ENCODE measurements around the gene DIAPH3.

The DIAPH3 gene

GRCh38 chr13:59672445-59672844 is 491.3 kb downstream of the DIAPH3 start:
- no peak for DNase-seq (ENCODE audit: low spot score)

- no peak for DNase-seq (ENCODE audit: low spot score)
Measured at GRCh38 chr13:59671881-59672280, 491.8 kb downstream of the DIAPH3 start.

- no peak for DNase-seq (ENCODE audit: low spot score)
Measured at GRCh38 chr13:59666504-59666903, 497.2 kb downstream of the DIAPH3 start.

- DNase-seq (ENCODE audit: low spot score): no peak
Measured at GRCh38 chr13:59665732-59666131, 498.0 kb downstream of the DIAPH3 start.

- DNase-seq (ENCODE audit: low spot score): no peak
Measured at GRCh38 chr13:59665184-59665583, 498.5 kb downstream of the DIAPH3 start.

- no peak for DNase-seq (ENCODE audit: low spot score)
Measured at GRCh38 chr13:59664586-59664985, 499.1 kb downstream of the DIAPH3 start.

GRCh38 chr13:59663707-59664106 is 500.0 kb downstream of the DIAPH3 start:
- DNase-seq (ENCODE audit: low spot score): no peak

GRCh38 chr13:59660582-59660981 is 503.1 kb downstream of the DIAPH3 start:
- DNase-seq (ENCODE audit: low spot score): no peak

- DNase-seq (ENCODE audit: low spot score): no peak
Measured at GRCh38 chr13:59659981-59660380, 503.7 kb downstream of the DIAPH3 start.

GRCh38 chr13:59658738-59659330 is 504.9 kb downstream of the DIAPH3 start:
- DNase-seq (ENCODE audit: low spot score): no peak

GRCh38 chr13:59658027-59658737 is 505.5 kb downstream of the DIAPH3 start:
- DNase-seq (ENCODE audit: low spot score): no peak

GRCh38 chr13:59653916-59654315 is 509.8 kb downstream of the DIAPH3 start:
- no peak for DNase-seq (ENCODE audit: low spot score)

- no peak for DNase-seq (ENCODE audit: low spot score)
Measured at GRCh38 chr13:59651479-59651878, 512.2 kb downstream of the DIAPH3 start.

GRCh38 chr13:59643906-59644626 is 519.7 kb downstream of the DIAPH3 start:
- no peak for DNase-seq (ENCODE audit: low spot score)

- no peak for DNase-seq (ENCODE audit: low spot score)
Measured at GRCh38 chr13:59643364-59643841, 520.3 kb downstream of the DIAPH3 start.

GRCh38 chr13:59641817-59642216 is 521.9 kb downstream of the DIAPH3 start:
- DNase-seq (ENCODE audit: low spot score): no peak

GRCh38 chr13:59641261-59641660 is 522.5 kb downstream of the DIAPH3 start:
- no peak for DNase-seq (ENCODE audit: low spot score)

GRCh38 chr13:59638404-59638803 is 525.3 kb downstream of the DIAPH3 start:
- DNase-seq (ENCODE audit: low spot score): no peak

GRCh38 chr13:59635589-59635988 is 528.1 kb downstream of the DIAPH3 start:
- no peak for DNase-seq (ENCODE audit: low spot score)

- DNase-seq (ENCODE audit: low spot score): no peak
Measured at GRCh38 chr13:59633290-59633689, 530.4 kb downstream of the DIAPH3 start.

- DNase-seq (ENCODE audit: low spot score): no peak
Measured at GRCh38 chr13:59631271-59631670, 532.5 kb downstream of the DIAPH3 start.

GRCh38 chr13:59625111-59625510 is 538.6 kb downstream of the DIAPH3 start:
- no peak for DNase-seq (ENCODE audit: low spot score)

All from CD4-positive, alpha-beta T cell treated with Interleukin-15 for 4 hours (primary cell).